ENCODE results near the gene PSENEN.

Gene PSENEN

GRCh38 chr19:35733180-35734125 is 12.0 kb upstream of the PSENEN start:
- no peak for DNase-seq (ENCODE audit: low read depth in 2 of 2, low spot score in 1 of 2)

- DNase-seq (ENCODE audit: low read depth in 2 of 2, low spot score in 1 of 2), result no peak
These were observed 11.2 kb upstream of the PSENEN start for GRCh38 chr19:35734273-35734672.

DNA sequence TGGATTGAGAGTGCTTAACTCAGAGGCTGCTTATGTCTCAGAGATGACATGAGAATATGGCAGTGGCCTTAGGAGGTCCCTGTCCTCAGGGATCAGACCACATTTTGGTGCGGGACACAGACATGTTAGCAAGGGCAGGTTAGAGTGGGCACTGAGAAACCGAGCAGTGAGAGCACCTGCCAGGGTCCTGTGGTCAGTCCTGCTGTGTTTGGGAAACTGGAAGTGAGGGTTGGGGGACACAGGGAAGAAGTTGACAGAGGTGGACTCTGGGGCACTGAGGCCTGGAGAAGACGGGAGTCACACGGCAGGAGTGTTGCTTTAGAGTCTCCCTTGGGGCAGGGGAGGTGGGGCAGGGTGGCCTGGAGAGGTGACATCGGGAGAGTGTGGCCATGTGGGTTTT is 10.6 kb upstream of the PSENEN start:
- no peak for DNase-seq (ENCODE audit: low read depth in 2 of 2, low spot score in 1 of 2)

- DNase-seq (ENCODE audit: low read depth in 2 of 2, low spot score in 1 of 2), result no peak
These were observed 8.3 kb upstream of the PSENEN start for GRCh38 chr19:35736913-35737886.

GRCh38 chr19:35738021-35738886 is 7.2 kb upstream of the PSENEN start:
- DNase-seq (ENCODE audit: low read depth in 2 of 2, low spot score in 1 of 2), result no peak

- DNase-seq (ENCODE audit: low read depth in 2 of 2, low spot score in 1 of 2), result no peak
These were observed 6.6 kb upstream of the PSENEN start for GRCh38 chr19:35738887-35739229.

DNA sequence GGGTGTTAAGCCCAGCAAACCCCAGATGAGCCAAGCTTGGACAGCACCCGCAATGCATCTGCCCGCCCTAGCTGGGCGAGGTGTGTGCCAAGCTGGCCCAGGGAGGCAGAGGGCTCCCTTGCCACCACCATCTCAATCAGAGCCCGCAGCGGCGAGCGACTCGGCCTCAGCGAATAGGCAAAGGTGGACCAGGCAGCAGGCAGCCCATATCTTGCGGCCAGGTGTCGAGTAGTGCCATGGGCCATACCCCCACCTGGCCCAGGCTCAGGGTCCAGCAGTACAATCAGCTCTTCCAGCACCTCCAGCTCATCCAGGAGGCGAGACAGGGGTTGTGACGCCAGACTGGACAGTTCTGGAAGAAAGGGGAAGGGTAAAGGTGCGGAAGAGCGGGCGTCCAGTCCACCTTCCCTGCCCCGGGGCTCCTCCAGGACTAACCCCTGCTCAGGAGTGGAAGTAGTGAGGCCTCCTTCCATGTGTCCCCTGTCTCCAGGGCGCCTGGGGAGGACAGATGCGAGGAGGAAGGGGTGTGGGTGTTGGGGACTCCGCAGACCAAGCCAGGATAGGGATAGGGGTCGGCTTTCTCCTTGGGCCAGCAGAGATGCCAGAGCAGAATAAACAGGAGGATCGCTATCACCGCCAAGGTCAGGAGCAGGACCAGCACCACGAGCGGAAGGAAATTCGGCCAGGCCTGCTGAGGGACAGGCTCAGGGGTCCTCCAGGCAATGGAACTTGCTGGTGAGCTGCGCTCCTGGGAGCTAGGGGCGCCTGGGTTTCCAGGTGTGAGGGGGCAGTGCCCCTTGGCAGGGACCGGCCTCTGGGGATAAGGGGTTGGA is 6.0 kb upstream of the PSENEN start:
- no peak for DNase-seq (ENCODE audit: low read depth in 2 of 2, low spot score in 1 of 2)

DNA sequence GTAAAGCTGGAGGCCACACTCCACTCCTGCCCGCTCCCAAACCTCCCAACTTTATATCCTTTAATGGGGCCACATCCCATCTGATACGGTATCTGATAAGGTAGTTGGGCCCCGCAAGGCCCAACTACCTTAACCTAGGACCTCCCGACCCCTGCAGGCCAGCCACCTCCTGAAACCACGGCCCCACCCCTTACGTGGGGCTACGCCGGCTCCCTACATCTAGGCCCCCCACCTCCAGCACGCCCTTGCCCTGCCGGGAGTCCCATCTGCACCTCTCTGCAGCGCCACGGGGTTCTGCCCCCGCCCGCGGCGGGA is 5.4 kb upstream of the PSENEN start:
- no peak for DNase-seq (ENCODE audit: low read depth in 2 of 2, low spot score in 1 of 2)

DNA sequence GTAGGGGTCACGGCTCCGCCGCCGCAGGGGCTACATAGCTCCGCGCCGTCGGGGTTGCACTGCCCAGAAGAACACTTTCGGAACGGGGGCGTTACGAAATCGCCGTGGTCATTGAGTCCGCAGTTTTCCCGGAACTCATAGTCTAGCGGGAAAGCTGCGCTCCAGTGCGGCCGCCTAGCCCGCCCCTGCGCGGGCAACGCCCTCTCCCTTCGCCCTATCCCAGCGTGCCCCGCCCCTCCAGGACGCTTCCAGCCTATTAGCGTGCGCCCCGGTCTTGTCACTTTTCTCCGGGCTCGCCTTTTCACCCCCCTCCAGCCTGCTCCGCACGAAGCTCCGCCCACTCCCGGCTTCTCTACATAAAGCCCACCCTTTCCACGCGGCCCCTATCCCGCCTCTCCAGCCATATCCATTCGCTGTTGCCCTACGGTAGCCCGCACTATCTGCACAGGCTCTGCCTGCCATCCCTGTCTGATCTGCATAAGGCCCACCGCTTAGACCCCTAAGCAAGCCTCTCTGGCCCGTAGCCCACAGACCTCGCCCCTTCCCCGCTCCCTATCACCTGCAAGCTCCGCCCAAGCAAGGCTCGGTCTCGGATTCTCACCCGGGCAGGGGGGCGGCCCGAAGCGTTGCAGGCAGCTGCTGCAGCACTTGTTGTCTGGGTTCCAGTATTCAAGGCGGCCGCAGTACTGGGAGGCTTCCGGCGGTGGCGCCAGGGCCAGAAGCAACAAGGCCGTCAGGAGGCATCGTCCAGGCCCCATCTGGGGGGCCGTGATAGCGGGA is 4.8 kb upstream of the PSENEN start:
- peak; percentile 88 to 91 for DNase-seq (ENCODE audit: low read depth in 2 of 2, low spot score in 1 of 2)

DNA sequence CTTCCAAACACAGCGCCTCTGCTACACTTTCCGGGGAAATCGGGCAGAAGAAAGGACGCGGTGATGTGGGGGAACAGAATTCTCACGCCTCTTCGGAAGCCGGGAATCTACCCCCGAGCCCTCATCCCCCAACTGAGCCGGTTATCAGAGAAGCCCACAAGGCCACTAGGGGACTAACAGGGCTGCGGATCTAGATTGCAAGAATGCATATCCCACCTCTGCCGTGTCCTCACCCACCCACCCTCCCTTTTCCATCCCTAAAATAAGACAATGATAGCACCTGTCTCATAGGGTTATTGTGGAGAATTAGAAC is 4.3 kb upstream of the PSENEN start:
- DNase-seq (ENCODE audit: low read depth in 2 of 2, low spot score in 1 of 2), result no peak

DNA sequence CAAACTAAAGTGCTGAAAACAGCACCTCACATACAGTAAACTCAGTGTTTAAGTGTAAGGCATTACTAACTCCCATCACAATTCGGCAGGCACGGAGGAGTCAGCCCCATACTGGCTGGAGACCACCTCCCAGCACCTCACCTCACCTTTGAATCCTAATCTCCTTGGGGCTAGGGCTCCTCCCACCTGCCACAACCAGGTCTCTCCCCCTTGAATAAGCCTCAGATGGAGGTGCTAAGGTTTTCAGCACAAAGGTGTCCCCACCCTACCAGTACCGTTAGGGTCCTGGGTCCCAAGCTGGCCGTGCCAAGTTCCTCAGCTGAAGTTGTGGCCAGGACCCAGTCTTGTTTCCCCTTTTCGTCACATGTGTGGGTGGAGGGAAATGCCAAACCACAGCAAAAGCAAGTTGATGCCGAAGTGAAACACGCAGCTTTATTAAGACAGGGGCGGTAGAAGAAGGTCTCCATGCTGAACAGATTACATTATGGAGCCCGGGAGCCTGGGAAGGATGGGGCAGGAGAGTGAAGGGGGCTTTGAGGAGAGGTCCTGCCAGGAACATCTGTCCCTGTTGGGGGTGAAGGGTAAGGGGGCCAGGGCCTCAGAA is 3.2 kb upstream of the PSENEN start, which contains the start of gene IGFLR1:
IGFLR1 (minus strand) TSS at position 332 of the 604 bp plus-strand sequence. CDS start 1,272 bp downstream, outside the sequence.
- DNase-seq (ENCODE audit: low read depth in 2 of 2, low spot score in 1 of 2), result peak; percentile 32 to 55

GRCh38 chr19:35743640-35744429 is 1.6 kb upstream of the PSENEN start:
- DNase-seq (ENCODE audit: low read depth in 2 of 2, low spot score in 1 of 2), result no peak

- peak; percentile 86 to 90 for DNase-seq (ENCODE audit: low read depth in 2 of 2, low spot score in 1 of 2)
These were observed 772 bp upstream of the PSENEN start for GRCh38 chr19:35744430-35745327.

DNA sequence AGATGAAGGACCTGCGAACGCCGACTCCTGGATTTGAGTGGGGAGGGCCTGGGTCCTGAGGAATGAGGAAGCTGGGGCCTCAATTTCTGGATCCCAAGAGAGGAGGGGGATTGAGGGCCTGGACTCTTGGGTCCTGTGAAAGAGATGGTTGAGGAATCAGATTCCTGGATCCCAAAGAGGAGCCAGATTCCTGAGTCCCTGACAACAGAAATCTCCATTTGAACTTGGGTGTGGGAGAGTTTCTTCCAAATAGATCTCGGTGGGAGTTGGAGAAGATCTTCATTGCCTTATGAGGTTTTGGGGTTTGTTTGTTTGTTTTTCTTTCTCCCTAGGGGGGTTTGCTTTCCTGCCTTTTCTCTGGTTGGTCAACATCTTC is 624 bp downstream of the PSENEN start:
- no peak for DNase-seq (ENCODE audit: low read depth in 2 of 2, low spot score in 1 of 2)

DNA sequence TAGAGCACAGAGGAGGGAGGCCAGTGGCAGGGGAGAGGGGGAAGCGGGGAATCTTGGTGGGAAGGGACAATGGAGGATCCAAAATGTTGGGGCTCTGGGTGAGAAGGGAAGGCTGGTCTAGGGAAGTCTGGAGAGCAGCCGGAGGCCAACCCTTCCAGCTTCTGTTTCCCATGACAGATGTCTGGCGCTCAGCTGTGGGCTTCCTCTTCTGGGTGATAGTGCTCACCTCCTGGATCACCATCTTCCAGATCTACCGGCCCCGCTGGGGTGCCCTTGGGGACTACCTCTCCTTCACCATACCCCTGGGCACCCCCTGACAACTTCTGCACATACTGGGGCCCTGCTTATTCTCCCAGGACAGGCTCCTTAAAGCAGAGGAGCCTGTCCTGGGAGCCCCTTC is 1.1 kb downstream of the PSENEN start:
- no peak for DNase-seq (ENCODE audit: low read depth in 2 of 2, low spot score in 1 of 2)

DNA sequence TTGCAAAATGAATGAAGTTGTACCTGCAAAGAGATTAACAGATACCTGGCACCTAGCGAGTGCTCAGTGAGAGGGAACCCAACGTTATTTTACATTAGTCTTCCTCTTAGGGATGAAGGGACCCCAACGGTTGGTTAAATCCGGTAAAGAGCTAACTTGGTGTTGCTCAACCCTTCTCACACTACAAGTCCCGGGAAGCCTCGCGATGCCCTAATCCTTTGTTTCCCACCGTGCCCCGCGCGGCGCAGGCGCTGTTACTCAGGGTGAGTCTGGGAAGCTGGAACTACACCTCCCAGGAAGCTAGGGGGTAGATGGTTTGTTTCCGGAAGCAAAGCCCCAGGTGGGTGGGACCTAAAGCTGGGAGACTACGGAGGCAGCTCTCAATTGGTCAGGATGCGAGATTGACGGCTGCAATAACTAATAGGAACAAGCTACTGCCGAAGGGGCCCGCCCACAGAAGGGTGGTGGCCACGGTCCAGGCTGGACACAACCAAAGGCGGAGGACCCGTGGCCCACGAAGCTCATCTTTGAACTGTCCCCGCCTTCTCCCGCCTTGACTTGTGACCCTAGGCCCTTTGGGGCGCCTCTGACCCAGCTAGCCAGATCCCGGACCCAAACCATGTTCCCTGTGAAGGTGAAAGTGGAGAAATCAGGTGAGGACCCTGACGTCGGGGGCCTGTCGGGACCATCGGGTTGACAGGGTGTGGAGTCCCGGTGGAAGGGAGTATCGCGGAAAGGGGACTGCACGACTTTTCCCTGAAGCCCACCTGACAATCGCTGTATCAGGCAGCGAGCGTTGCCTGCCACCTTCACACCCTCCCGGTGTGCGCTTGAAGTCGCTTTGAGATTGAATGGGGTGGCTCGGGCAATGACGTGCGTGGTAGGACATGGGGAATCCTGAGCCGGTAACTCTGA is 2.9 kb downstream of the PSENEN start, which contains the start of gene LIN37:
LIN37 (plus strand) TSS at position 471 of the 915 bp plus-strand sequence; CDS start at position 620, 149 bp downstream.
- peak; percentile 98 for DNase-seq (ENCODE audit: low read depth in 2 of 2, low spot score in 1 of 2)
